Activated effector memory CD4-positive, alpha-beta T cell treated with Interleukin-2 at 50 U/mL for 16 hours (primary cell): ENCODE results near the gene C1RL.
A peak's percentile ranks its signal among the peaks of the same experiment; 100 is the strongest.

ENCODE experiments used
- DNase-seq: peaks from one replicate; pipeline ENCODE4 v3.0.0-alpha.2; 2020

Gene C1RL

GRCh38 chr12:7136676-7137075 lies 27.7 kb upstream of the C1RL start:
- DNase-seq, result no peak

- DNase-seq, result no peak
Observed at GRCh38 chr12:7136071-7136470, 27.1 kb upstream of the C1RL start.

- DNase-seq, result no peak
Observed at GRCh38 chr12:7134396-7135166, 25.6 kb upstream of the C1RL start.

- DNase-seq, result peak; percentile 25
Observed at GRCh38 chr12:7131502-7131866, 22.5 kb upstream of the C1RL start.

- peak; percentile 44 for DNase-seq
Observed at GRCh38 chr12:7130701-7131501, 21.9 kb upstream of the C1RL start.

GRCh38 chr12:7129872-7130691 lies 21.1 kb upstream of the C1RL start, which contains the start of gene CLSTN3:
Gene CLSTN3, plus strand, starts transcription at chr12:7130371. Its CDS starts 278 bp downstream, at chr12:7130649.
- peak; percentile 78 for DNase-seq

- no peak for DNase-seq
Observed at GRCh38 chr12:7129287-7129871, 20.4 kb upstream of the C1RL start.

GRCh38 chr12:7128681-7129286 lies 19.8 kb upstream of the C1RL start, which contains the start of gene RBP5:
Gene RBP5, minus strand, starts transcription at chr12:7128889. Its CDS starts 114 bp downstream, at chr12:7128775.
- no peak for DNase-seq

- DNase-seq, result no peak
Observed at GRCh38 chr12:7127916-7128626, 19.1 kb upstream of the C1RL start.

GRCh38 chr12:7125632-7126227 lies 16.7 kb upstream of the C1RL start:
- DNase-seq, result no peak

GRCh38 chr12:7123806-7124522 lies 14.9 kb upstream of the C1RL start:
- DNase-seq, result no peak

- no peak for DNase-seq
Observed at GRCh38 chr12:7122811-7123769, 14.1 kb upstream of the C1RL start.

GRCh38 chr12:7121324-7121723 lies 12.3 kb upstream of the C1RL start:
- DNase-seq, result no peak

- no peak for DNase-seq
Observed at GRCh38 chr12:7120166-7120565, 11.2 kb upstream of the C1RL start.

GRCh38 chr12:7118881-7119280 lies 9.9 kb upstream of the C1RL start:
- DNase-seq, result no peak

GRCh38 chr12:7117670-7118069 lies 8.7 kb upstream of the C1RL start:
- no peak for DNase-seq

- DNase-seq, result no peak
Observed at GRCh38 chr12:7116916-7117315, 7.9 kb upstream of the C1RL start.

- DNase-seq, result no peak
Observed at GRCh38 chr12:7116196-7116595, 7.2 kb upstream of the C1RL start.

- DNase-seq, result no peak
Observed at GRCh38 chr12:7114851-7115250, 5.8 kb upstream of the C1RL start.
